ENCODE measurements around the gene CDV3.

- TF ChIP-seq SMAD1 (IDR thresholded peaks at IDR 0.05; ENCODE audit: low read depth, partially characterized antibody) (no peak), POLR2A (IDR thresholded peaks at IDR 0.05; ENCODE audit: low read depth, low read length) (no peak), HDGF (IDR thresholded peaks at IDR 0.05) (no peak), JUND (IDR thresholded peaks at IDR 0.05; ENCODE audit: low read depth, low read length) (no peak), HSF1 (IDR thresholded peaks at IDR 0.05; ENCODE audit: low read depth, low read length) (no peak), TAF1 (IDR thresholded peaks at IDR 0.05; ENCODE audit: borderline replicate concordance, low read depth, low read length) (no peak), CREB1 (IDR thresholded peaks at IDR 0.05; ENCODE audit: low read depth) (no peak), EZH2 (IDR thresholded peaks at IDR 0.05; ENCODE audit: borderline replicate concordance, control insufficient read depth, low read depth, low read length) (no peak), CTCF (IDR thresholded peaks at IDR 0.05 in 2 of 3, conservative IDR thresholded peaks at IDR 0.05 in 1 of 3; ENCODE audit: control insufficient read depth in 2 of 3, extremely low read depth in 1 of 3, insufficient read depth in 1 of 3, low read depth in 3 of 3, low read length in 3 of 3) (no peak)
Measured at GRCh38 chr3:133562376-133562775, 11.1 kb upstream of the CDV3 start.

Data from GM12878 (cell line).